GM19240 (cell line): ENCODE results near the gene LSM2.

Experiments used
- DNase-seq: peaks from one replicate; pipeline ENCODE4 v3.0.0; 2011; ENCODE audit warnings: low spot score; ENCODE audit not compliant: insufficient read length

Gene LSM2

GRCh38 chr6:31776989-31777666, 29.6 kb downstream of the LSM2 start, which contains the start of gene VWA7:
Gene VWA7, minus strand, starts transcription at chr6:31777328. Its CDS starts 549 bp downstream, at chr6:31776779.
- peak; percentile 72 for DNase-seq

GRCh38 chr6:31776485-31776988, 30.2 kb downstream of the LSM2 start:
- DNase-seq = no peak

- DNase-seq = no peak
These were observed 30.9 kb downstream of the LSM2 start for GRCh38 chr6:31775633-31776484.

GRCh38 chr6:31775184-31775583, 31.6 kb downstream of the LSM2 start:
- DNase-seq = no peak

- no peak for DNase-seq
These were observed 34.8 kb downstream of the LSM2 start for GRCh38 chr6:31771992-31772358.

- no peak for DNase-seq
These were observed 35.9 kb downstream of the LSM2 start for GRCh38 chr6:31770860-31771259.

GRCh38 chr6:31769684-31770371, 36.9 kb downstream of the LSM2 start:
- peak; percentile 95 for DNase-seq

GRCh38 chr6:31768363-31769257, 38.2 kb downstream of the LSM2 start:
- no peak for DNase-seq

GRCh38 chr6:31767096-31767645, 39.6 kb downstream of the LSM2 start:
- no peak for DNase-seq

GRCh38 chr6:31765910-31766794, 40.6 kb downstream of the LSM2 start:
- no peak for DNase-seq

GRCh38 chr6:31765559-31765909, 41.2 kb downstream of the LSM2 start:
- no peak for DNase-seq

GRCh38 chr6:31764198-31764597, 42.6 kb downstream of the LSM2 start:
- no peak for DNase-seq

- DNase-seq = no peak
These were observed 43.2 kb downstream of the LSM2 start for GRCh38 chr6:31763619-31763940.

- DNase-seq = no peak
These were observed 43.7 kb downstream of the LSM2 start for GRCh38 chr6:31762878-31763618.

- no peak for DNase-seq
These were observed 44.4 kb downstream of the LSM2 start, which contains the start of gene SAPCD1 for GRCh38 chr6:31762356-31762755. Gene SAPCD1, plus strand, starts transcription at chr6:31762656. Its CDS starts 399 bp downstream, at chr6:31763055.

- no peak for DNase-seq
These were observed 45.4 kb downstream of the LSM2 start for GRCh38 chr6:31761343-31761742.

- DNase-seq = no peak
These were observed 46.0 kb downstream of the LSM2 start for GRCh38 chr6:31760790-31761189.

GRCh38 chr6:31758281-31758680, 48.5 kb downstream of the LSM2 start:
- DNase-seq = no peak

GRCh38 chr6:31752739-31753319, 53.9 kb downstream of the LSM2 start:
- DNase-seq = no peak
